Activated naive CD4-positive, alpha-beta T cell treated with anti-CD3 and anti-CD28 coated beads, Interleukin-2, amount 10 ng/mL, durations not matched to agents 7 days and 5 days (primary cell): Measurements from ENCODE around the gene SCNN1A.
A peak's percentile ranks its signal among the peaks of the same experiment; 100 is the strongest.

Experiments
- CTCF ChIA-PET: fragments of 350-600 bp; sonication (Branson Sonifier 250); formaldehyde crosslinking; loops from one replicate; lab custom pipeline; 2021; ENCODE audit warnings: antibody characterized with exemption; lab: Charles Lee
- DNase-seq: peaks from one replicate; pipeline ENCODE4 v3.0.0-alpha.2; 2020
- H3K27ac Mint-ChIP-seq: one replicate; pipeline ENCODE4 v1.8.0; 2021; ENCODE audit warnings: mild to moderate bottlenecking, moderate library complexity, mixed read lengths
- H3K27me3 Mint-ChIP-seq: one replicate; pipeline ENCODE4 v1.8.0; 2021; ENCODE audit warnings: mild to moderate bottlenecking, mixed read lengths
- H3K36me3 Mint-ChIP-seq: one replicate; pipeline ENCODE4 v1.8.0; 2021; ENCODE audit warnings: mixed read lengths
- H3K4me1 Mint-ChIP-seq: one replicate; pipeline ENCODE4 v1.8.0; 2021; ENCODE audit warnings: mixed read lengths
- H3K4me3 Mint-ChIP-seq: one replicate; pipeline ENCODE4 v1.8.0; 2021; ENCODE audit warnings: mild to moderate bottlenecking, moderate library complexity, mixed read lengths
- H3K9me3 Mint-ChIP-seq: one replicate; pipeline ENCODE4 v1.8.0; 2021; ENCODE audit warnings: mixed read lengths

SCNN1A gene

GRCh38 chr12:6375269-6376078 is at the start of gene SCNN1A:
Gene SCNN1A (minus strand): TSS chr12:6375563. CDS start chr12:6374783, 780 bp downstream.
- H3K36me3 Mint-ChIP-seq: no peaks in the 10 kb centered on the region
- H3K27me3 Mint-ChIP-seq: peaks cover 52% of the 10 kb centered on the region
- H3K27ac Mint-ChIP-seq: peak within 1 kb of the TSS; percentile 1
- DNase-seq: no peak
- no peaks in the 10 kb centered on the region for H3K9me3 Mint-ChIP-seq
- CTCF ChIA-PET: interaction anchor here (0.6 to 3.6 kb wide), 3 partner anchors 10 to 41 kb away, joined by 3 to 11 read pairs (median 3); no protein-coding TSS in a partner anchor
- peak within 1 kb of the TSS; percentile 24 for H3K4me3 Mint-ChIP-seq
- H3K4me1 Mint-ChIP-seq: peaks cover 48% of the 10 kb centered on the region

GRCh38 chr12:6424866-6425265 is 49.5 kb upstream of the SCNN1A start:
- no peaks in the 10 kb centered on the region for H3K36me3 Mint-ChIP-seq
- peak overlapping the region; percentile 60 for H3K27ac Mint-ChIP-seq
- CTCF ChIA-PET: interaction anchor here (0.8 to 7.6 kb wide), 13 partner anchors 10 to 133 kb away, joined by 3 to 231 read pairs (median 19); partner anchors contain the start of genes CD27, TAPBPL and VAMP1
- no peaks in the 10 kb centered on the region for H3K9me3 Mint-ChIP-seq
- no peak overlapping the region for H3K4me3 Mint-ChIP-seq
- DNase-seq: no peak
- peaks cover 52% of the 10 kb centered on the region for H3K4me1 Mint-ChIP-seq
- H3K27me3 Mint-ChIP-seq: peaks cover 13% of the 10 kb centered on the region

- Mint-ChIP-seq H3K4me1 (peaks cover 48% of the 10 kb centered on the region), H3K27ac (peak overlapping the region; percentile 67), H3K4me3 (no peak overlapping the region), H3K36me3 (no peaks in the 10 kb centered on the region), H3K27me3 (peaks cover 19% of the 10 kb centered on the region), H3K9me3 (no peaks in the 10 kb centered on the region)
- CTCF ChIA-PET: interaction anchor here (0.6 to 7.6 kb wide), 18 partner anchors 15 to 152 kb away, joined by 3 to 231 read pairs (median 8); partner anchors contain the start of genes CD27, TAPBPL and VAMP1
- no peak for DNase-seq
Measured at GRCh38 chr12:6424008-6424347, 48.6 kb upstream of the SCNN1A start.

- H3K36me3 Mint-ChIP-seq: no peaks in the 10 kb centered on the region
- H3K27ac Mint-ChIP-seq: peak overlapping the region; percentile 65
- H3K9me3 Mint-ChIP-seq: no peaks in the 10 kb centered on the region
- H3K4me3 Mint-ChIP-seq: no peak overlapping the region
- H3K27me3 Mint-ChIP-seq: peaks cover 20% of the 10 kb centered on the region
- peaks cover 48% of the 10 kb centered on the region for H3K4me1 Mint-ChIP-seq
- peak; percentile 86 for DNase-seq
- CTCF ChIA-PET: interaction anchor here (0.6 to 7.6 kb wide), 18 partner anchors 16 to 151 kb away, joined by 3 to 231 read pairs (median 8); partner anchors contain the start of genes CD27, TAPBPL and VAMP1
Measured at GRCh38 chr12:6423267-6424007, 48.1 kb upstream of the SCNN1A start.

- Mint-ChIP-seq H3K4me3 (no peak overlapping the region), H3K27ac (no peak overlapping the region), H3K36me3 (no peaks in the 10 kb centered on the region), H3K9me3 (no peaks in the 10 kb centered on the region), H3K27me3 (peaks cover 20% of the 10 kb centered on the region), H3K4me1 (peaks cover 26% of the 10 kb centered on the region)
- DNase-seq: no peak
- CTCF ChIA-PET: interaction anchor here (0.7 to 1.3 kb wide), 4 partner anchors 45 to 103 kb away, joined by 3 to 5 read pairs (median 3); no protein-coding TSS in a partner anchor
Measured at GRCh38 chr12:6420364-6420763, 45.0 kb upstream of the SCNN1A start.

GRCh38 chr12:6418796-6419195 is 43.4 kb upstream of the SCNN1A start:
- Mint-ChIP-seq H3K27me3 (peaks cover 23% of the 10 kb centered on the region), H3K4me1 (peaks cover 17% of the 10 kb centered on the region)
- CTCF ChIA-PET: no interaction called here

GRCh38 chr12:6416596-6416995 is 41.2 kb upstream of the SCNN1A start:
- CTCF ChIA-PET: no interaction called here
- H3K36me3 Mint-ChIP-seq: no peaks in the 10 kb centered on the region
- DNase-seq: no peak
- H3K27ac Mint-ChIP-seq: no peak overlapping the region
- H3K9me3 Mint-ChIP-seq: no peaks in the 10 kb centered on the region
- H3K27me3 Mint-ChIP-seq: peaks cover 24% of the 10 kb centered on the region
- H3K4me3 Mint-ChIP-seq: no peak overlapping the region
- H3K4me1 Mint-ChIP-seq: peaks cover 11% of the 10 kb centered on the region

More at GRCh38 chr12:6418796-6419195, 43.4 kb upstream of the SCNN1A start:
- no peak overlapping the region for H3K4me3 Mint-ChIP-seq
- no peaks in the 10 kb centered on the region for H3K36me3 Mint-ChIP-seq
- H3K27ac Mint-ChIP-seq: no peak overlapping the region
- no peaks in the 10 kb centered on the region for H3K9me3 Mint-ChIP-seq
- no peak for DNase-seq

- Mint-ChIP-seq H3K36me3 (no peaks in the 10 kb centered on the region), H3K27ac (no peak overlapping the region), H3K4me3 (no peak overlapping the region), H3K9me3 (no peaks in the 10 kb centered on the region), H3K4me1 (no peaks in the 10 kb centered on the region), H3K27me3 (peaks cover 41% of the 10 kb centered on the region)
- CTCF ChIA-PET: no interaction called here
- DNase-seq: no peak
Measured at GRCh38 chr12:6407236-6407954, 32.0 kb upstream of the SCNN1A start.

- no peak for DNase-seq
- H3K36me3 Mint-ChIP-seq: no peaks in the 10 kb centered on the region
- no peaks in the 10 kb centered on the region for H3K9me3 Mint-ChIP-seq
- H3K4me1 Mint-ChIP-seq: no peaks in the 10 kb centered on the region
- no peak overlapping the region for H3K27ac Mint-ChIP-seq
- H3K27me3 Mint-ChIP-seq: peaks cover 34% of the 10 kb centered on the region
- H3K4me3 Mint-ChIP-seq: no peak overlapping the region
- CTCF ChIA-PET: interaction anchor here (0.6 kb wide), 1 partner anchor 366 kb away, joined by 3 read pairs; no protein-coding TSS in a partner anchor
Measured at GRCh38 chr12:6405963-6406362, 30.6 kb upstream of the SCNN1A start.

- H3K4me1 Mint-ChIP-seq: no peaks in the 10 kb centered on the region
- H3K36me3 Mint-ChIP-seq: no peaks in the 10 kb centered on the region
- H3K27ac Mint-ChIP-seq: no peak overlapping the region
- H3K9me3 Mint-ChIP-seq: no peaks in the 10 kb centered on the region
- CTCF ChIA-PET: interaction anchor here (0.6 kb wide), 1 partner anchor 149 kb away, joined by 8 read pairs; no protein-coding TSS in a partner anchor
- no peak for DNase-seq
- no peak overlapping the region for H3K4me3 Mint-ChIP-seq
- H3K27me3 Mint-ChIP-seq: peaks cover 25% of the 10 kb centered on the region
Measured at GRCh38 chr12:6404390-6404789, 29.0 kb upstream of the SCNN1A start.

GRCh38 chr12:6399884-6400644 is 24.7 kb upstream of the SCNN1A start:
- Mint-ChIP-seq H3K4me1 (no peaks in the 10 kb centered on the region), H3K4me3 (no peak overlapping the region), H3K27ac (no peak overlapping the region), H3K27me3 (peaks cover 39% of the 10 kb centered on the region), H3K9me3 (no peaks in the 10 kb centered on the region), H3K36me3 (no peaks in the 10 kb centered on the region)
- CTCF ChIA-PET: no interaction called here
- no peak for DNase-seq

GRCh38 chr12:6396031-6396430 is 20.7 kb upstream of the SCNN1A start:
- no peaks in the 10 kb centered on the region for H3K9me3 Mint-ChIP-seq
- DNase-seq: no peak
- H3K27ac Mint-ChIP-seq: no peak overlapping the region
- no peaks in the 10 kb centered on the region for H3K4me1 Mint-ChIP-seq
- H3K27me3 Mint-ChIP-seq: peaks cover 39% of the 10 kb centered on the region
- no peak overlapping the region for H3K4me3 Mint-ChIP-seq
- CTCF ChIA-PET: no interaction called here
- no peaks in the 10 kb centered on the region for H3K36me3 Mint-ChIP-seq

GRCh38 chr12:6394398-6394797 is 19.0 kb upstream of the SCNN1A start:
- CTCF ChIA-PET: no interaction called here
- Mint-ChIP-seq H3K4me1 (no peaks in the 10 kb centered on the region), H3K4me3 (no peak overlapping the region), H3K36me3 (no peaks in the 10 kb centered on the region), H3K9me3 (no peaks in the 10 kb centered on the region), H3K27ac (no peak overlapping the region), H3K27me3 (peaks cover 44% of the 10 kb centered on the region)
- no peak for DNase-seq
